CD4-positive, alpha-beta T cell (primary cell): ENCODE results near the gene CNTN4. TPM values are rescaled to one million over a fixed set of nuclear protein-coding genes. Genes with fewer than 3 reads are reported as not detected.

ENCODE experiments used
- ATAC-seq: fragments of 200-7000 bp; cut with Tn5 transposase; one replicate; pipeline ENCODE4 v1.10.0; 2022; ENCODE audit warnings: mild to moderate bottlenecking; ENCODE audit not compliant: poor library complexity
- CTCF ChIA-PET: fragments of 350-600 bp; sonication (Branson Sonifier 250); formaldehyde crosslinking; loops from one replicate; lab custom pipeline; 2021; ENCODE audit warnings: antibody characterized with exemption, inconsistent platforms; lab: Charles Lee
- POLR2A ChIA-PET: fragments of 350-600 bp; sonication (Branson Sonifier 250); formaldehyde crosslinking; loops from one replicate; lab custom pipeline; 2021; ENCODE audit warnings: antibody characterized with exemption, inconsistent platforms; lab: Charles Lee
- DNase-seq, 14 experiments: peaks; one replicate each; pipeline ENCODE4 v3.0.0-alpha.2; 2013 to 2020; ENCODE audit warnings: mixed read lengths in 2 of 14
- H3K27ac ChIP-seq, 2 donors: one replicate each; pipeline versions ENCODE4 v1.5.1 to v1.7.0; 2013; ENCODE audit warnings: low read length in 2 of 2, low read depth in 1 of 2, mild to moderate bottlenecking in 1 of 2
- H3K27me3 ChIP-seq, 2 experiments: 1 replicate in 1 of 2; 2 replicates in 1 of 2; pipeline versions ENCODE4 v1.6.1 to v1.7.0; 2013; ENCODE audit warnings: low read length in 2 of 2, control low read depth in 1 of 2, mild to moderate bottlenecking in 1 of 2, moderate library complexity in 1 of 2; ENCODE audit not compliant: insufficient read depth in 2 of 2, control insufficient read depth in 1 of 2
- H3K36me3 ChIP-seq: one replicate; pipeline ENCODE4 v1.6.1; 2013; ENCODE audit warnings: low read length, control low read depth; ENCODE audit not compliant: insufficient read depth
- H3K4me1 ChIP-seq: one replicate; pipeline ENCODE4 v1.6.1; 2013; ENCODE audit warnings: low read length, control low read depth; ENCODE audit not compliant: insufficient read depth
- H3K4me3 ChIP-seq: one replicate; pipeline ENCODE4 v1.5.1; 2013; ENCODE audit warnings: mild to moderate bottlenecking, low read length, moderate library complexity
- H3K9me3 ChIP-seq, 2 experiments: 1 replicate in 1 of 2; 2 replicates in 1 of 2; pipeline versions ENCODE4 v1.6.1 to v1.7.0; 2013; ENCODE audit warnings: low read length in 2 of 2, mild to moderate bottlenecking in 2 of 2, control low read depth in 1 of 2, moderate library complexity in 1 of 2; ENCODE audit not compliant: control insufficient read depth in 1 of 2, insufficient read depth in 1 of 2
- H3K27ac Mint-ChIP-seq: one replicate; pipeline ENCODE4 v1.8.0; 2020; ENCODE audit warnings: mixed read lengths
- H3K27me3 Mint-ChIP-seq: one replicate; pipeline ENCODE4 v1.8.0; 2021; ENCODE audit warnings: mixed read lengths
- H3K36me3 Mint-ChIP-seq: one replicate; pipeline ENCODE4 v1.8.0; 2021; ENCODE audit warnings: low read depth, mixed read lengths
- H3K4me1 Mint-ChIP-seq: one replicate; pipeline ENCODE4 v1.8.0; 2021; ENCODE audit warnings: low read depth, mixed read lengths
- H3K4me3 Mint-ChIP-seq: one replicate; pipeline ENCODE4 v1.8.0; 2020; ENCODE audit warnings: mild to moderate bottlenecking, mixed read lengths
- H3K9me3 Mint-ChIP-seq: one replicate; pipeline ENCODE4 v1.8.0; 2020; ENCODE audit warnings: mixed read lengths
- CTCF ChIP-seq: fragments of 200-600 bp; IDR thresholded peaks from one replicate; pipeline ENCODE4 v1.8.0; 2022; ENCODE audit warnings: antibody characterized with exemption, mild to moderate bottlenecking
- intact Hi-C, 2 experiments: fragments of 100-400 bp; cut with DNase I in 1 of 2; cut with micrococcal nuclease in 1 of 2; formaldehyde crosslinking; loops; one replicate each; pipeline versions ENCODE4 v1.15.1 to v1.9.0; 2023 to 2025; cut with DNase I, micrococcal nuclease
- total RNA-seq, 174 experiments: library from RNA in 2 of 174; stranded (reverse) in 2 of 174; gene quantifications; one replicate each; pipeline ENCODE4 v1.2.3 and lab custom pipeline; 2021 to 2026

Gene CNTN4
- total RNA-seq, 2 experiments from 2014 or later = not detected

GRCh38 chr3:2204054-2204453, 105.4 kb downstream of the CNTN4 start:
- Mint-ChIP-seq H3K36me3 (no peaks in the 10 kb centered on the region), H3K4me1 (no peaks in the 10 kb centered on the region), H3K27me3 (no peaks in the 10 kb centered on the region), H3K9me3 (no peaks in the 10 kb centered on the region), H3K4me3 (no peak overlapping the region), H3K27ac (no peak overlapping the region)
- no peak for DNase-seq
- CTCF ChIA-PET = no interaction called here
- intact Hi-C loops = no loop called here
- H3K4me3 ChIP-seq = no peak overlapping the region
- H3K27me3 ChIP-seq = no peaks in the 10 kb centered on the region
- H3K27ac ChIP-seq = no peak overlapping the region
- POLR2A ChIA-PET = no interaction called here
- TF ChIP-seq CTCF = no peak
- no peaks in the 10 kb centered on the region for H3K9me3 ChIP-seq
- no peak for ATAC-seq
- no peaks in the 10 kb centered on the region for H3K36me3 ChIP-seq
- no peaks in the 10 kb centered on the region for H3K4me1 ChIP-seq

- H3K9me3 ChIP-seq = no peaks in the 10 kb centered on the region
- H3K4me3 Mint-ChIP-seq = no peak overlapping the region
- no peak for TF ChIP-seq CTCF
- no peaks in the 10 kb centered on the region for H3K9me3 Mint-ChIP-seq
- POLR2A ChIA-PET = no interaction called here
- H3K27ac Mint-ChIP-seq = no peak overlapping the region
- ATAC-seq (no peak), DNase-seq (no peak)
- no peaks in the 10 kb centered on the region for H3K4me1 ChIP-seq
- no peaks in the 10 kb centered on the region for H3K27me3 ChIP-seq
- intact Hi-C loops = no loop called here
- no peak overlapping the region for H3K27ac ChIP-seq
- H3K4me1 Mint-ChIP-seq = no peaks in the 10 kb centered on the region
- no peaks in the 10 kb centered on the region for H3K36me3 ChIP-seq
- no peaks in the 10 kb centered on the region for H3K27me3 Mint-ChIP-seq
- no peak overlapping the region for H3K4me3 ChIP-seq
- CTCF ChIA-PET = no interaction called here
- no peaks in the 10 kb centered on the region for H3K36me3 Mint-ChIP-seq
Observed at GRCh38 chr3:2205692-2206091, 107.0 kb downstream of the CNTN4 start.

- ChIA-PET POLR2A (no interaction called here), CTCF (no interaction called here)
- Mint-ChIP-seq H3K27ac (no peak overlapping the region), H3K4me3 (no peak overlapping the region), H3K36me3 (no peaks in the 10 kb centered on the region), H3K4me1 (no peaks in the 10 kb centered on the region), H3K9me3 (no peaks in the 10 kb centered on the region), H3K27me3 (no peaks in the 10 kb centered on the region)
- no peaks in the 10 kb centered on the region for H3K27me3 ChIP-seq
- H3K9me3 ChIP-seq = no peaks in the 10 kb centered on the region
- ATAC-seq (no peak), DNase-seq (no peak)
- H3K4me1 ChIP-seq = no peaks in the 10 kb centered on the region
- TF ChIP-seq CTCF = no peak
- H3K27ac ChIP-seq = no peak overlapping the region
- no peaks in the 10 kb centered on the region for H3K36me3 ChIP-seq
- H3K4me3 ChIP-seq = no peak overlapping the region
- intact Hi-C loops = no loop called here
Observed at GRCh38 chr3:2206536-2206935, 107.9 kb downstream of the CNTN4 start.
